Right lobe of liver (tissue), 6 donors: ENCODE measurements around the gene ACE. TPM values are rescaled to one million over a fixed set of nuclear protein-coding genes. Genes with fewer than 3 reads are reported as not detected.

Experiments
- ATAC-seq, 4 donors: fragments of 200-7000 bp; cut with Tn5 transposase; one replicate each; pipeline ENCODE4 v1.9.1; 2020; ENCODE audit warnings: mild to moderate bottlenecking in 4 of 4, moderate library complexity in 4 of 4
- DNase-seq, 3 donors: peaks; one replicate each; pipeline ENCODE4 v3.0.0-alpha.2; 2020
- H3K27ac ChIP-seq, 3 donors: fragments of 200-600 bp; one replicate each; pipeline ENCODE4 v1.8.0; 2022
- H3K27me3 ChIP-seq, 2 donors: fragments of 200-600 bp; one replicate each; pipeline ENCODE4 v1.8.0; 2022
- H3K36me3 ChIP-seq, 4 donors: fragments of 200-600 bp; sonication (generic) in 1 of 4; one replicate each; pipeline versions ENCODE4 v1.5.1 to v1.8.0; 2017 to 2022; ENCODE audit warnings: control low read depth in 1 of 4
- H3K4me1 ChIP-seq, 4 donors: fragments of 200-600 bp; sonication (generic) in 1 of 4; one replicate each; pipeline versions ENCODE4 v1.5.1 to v1.8.0; 2017 to 2022; ENCODE audit warnings: control low read depth in 1 of 4
- H3K4me3 ChIP-seq, 3 donors: fragments of 200-600 bp; one replicate each; pipeline ENCODE4 v1.8.0; 2022
- H3K9me3 ChIP-seq, 4 donors: fragments of 200-600 bp; sonication (generic) in 1 of 4; one replicate each; pipeline versions ENCODE4 v1.5.1 to v1.8.0; 2017 to 2022; ENCODE audit warnings: control low read depth in 1 of 4
- CTCF ChIP-seq, 4 donors: fragments of 200-600 bp in 3 of 4; fragments of 450-650 bp in 1 of 4; IDR thresholded peaks; one replicate each; pipeline versions ENCODE4 v1.5.1 to v1.8.0; 2016 to 2022; ENCODE audit warnings: antibody characterized with exemption in 4 of 4, mild to moderate bottlenecking in 2 of 4
- POLR2A ChIP-seq: fragments of 450-650 bp; IDR thresholded peaks from one replicate; pipeline ENCODE4 v1.6.1; 2017; ENCODE audit warnings: antibody characterized with exemption, mild to moderate bottlenecking
- WGBS: methylation state at CpG from one replicate; pipeline ENCODE4 v1.1.6; 2018; ENCODE audit warnings: low coverage, low lambda C conversion rate; ENCODE audit not compliant: insufficient coverage; ENCODE audit errors: missing lambda C conversion rate; 5-methylcytosine and 5-hydroxymethylcytosine counted together
- intact Hi-C, 2 donors: fragments of 100-400 bp; cut with DNase I; formaldehyde crosslinking; loops; one replicate each; pipeline versions ENCODE4 v1.11.2 to v1.14.1; 2022
- total RNA-seq, 6 experiments: library from RNA; depleted of rRNA in 2 of 6; stranded (reverse); fragments of >200 nt in 2 of 6; fragmentation: NEBNext Ultra II Directional in 3 of 6; extraction: Animal tissue kit (Norgen Biotek cat#: 25700) in 3 of 6; gene quantifications; one replicate each; pipeline versions ENCODE4 v1.1.0 to v1.2.4, GENCODE V29; 2016 to 2023
- donor health status: DM: no; HTN: yes; CAD: no.
- donor health status: DM: no; HTN: no; CAD: no.
- donor health status: DM: no; HTN: no; CAD: no.
- donor health status: DM: no; HTN: yes; CAD: no.
- donor health status: DM: no; HTN: yes; CAD: no.

The ACE gene
- total RNA-seq, 6 experiments from 2014 or later: 0.75 to 9.4 (median 5.1) TPM

GRCh38 chr17:63547083-63547523 lies 70.2 kb downstream of the ACE start:
- H3K27ac ChIP-seq: no peak overlapping the region
- peaks cover 0 to 18% (median 0%) of the 10 kb centered on the region in 4 donors for H3K4me1 ChIP-seq
- no peak for TF ChIP-seq CTCF (IDR thresholded peaks at IDR 0.05)
- no peak for TF ChIP-seq POLR2A
- ATAC-seq: no peak
- intact Hi-C loops: no loop called here
- DNase-seq: no peak
- H3K27me3 ChIP-seq: no peaks in the 10 kb centered on the region
- H3K4me3 ChIP-seq: no peak overlapping the region
- H3K36me3 ChIP-seq: no peaks in the 10 kb centered on the region
- H3K9me3 ChIP-seq: no peaks in the 10 kb centered on the region
- 43% methylated on average over 3 of the region's 5 CpGs for WGBS

Other genes starting within 250 kb of the ACE start
- 10 to 100 TPM in 4 of 6 experiments, 1 to 10 TPM in 2; 7.4 to 21.9 (median 11.4) TPM for gene CYB561, start 30.8 kb upstream of the ACE start, total RNA-seq
- not detected for gene KCNH6, start 46.3 kb downstream of the ACE start, total RNA-seq
- gene DCAF7, start 73.4 kb downstream of the ACE start, total RNA-seq: 10 to 100 TPM; 14.9 to 31.0 (median 26.7) TPM
- 10 to 100 TPM; 30.6 to 46.7 (median 35.5) TPM for gene TACO1, start 123.8 kb downstream of the ACE start, total RNA-seq
- gene MAP3K3, start 145.4 kb downstream of the ACE start, total RNA-seq: 10 to 100 TPM; 10.6 to 15.8 (median 13.0) TPM
- 1 to 10 TPM; 2.8 to 9.4 (median 5.2) TPM for gene LIMD2, start 223.1 kb downstream of the ACE start, total RNA-seq